NOMO-1 treated with DMSO at 0.1 percent for 48 hours (cell line): ENCODE results near the gene RAB8B.

Source experiments
- DNase-seq: peaks from one replicate; lab custom pipeline; 2025; ENCODE audit not compliant: unreplicated experiment; lab: John Stamatoyannopoulos, UW

Gene RAB8B

DNA sequence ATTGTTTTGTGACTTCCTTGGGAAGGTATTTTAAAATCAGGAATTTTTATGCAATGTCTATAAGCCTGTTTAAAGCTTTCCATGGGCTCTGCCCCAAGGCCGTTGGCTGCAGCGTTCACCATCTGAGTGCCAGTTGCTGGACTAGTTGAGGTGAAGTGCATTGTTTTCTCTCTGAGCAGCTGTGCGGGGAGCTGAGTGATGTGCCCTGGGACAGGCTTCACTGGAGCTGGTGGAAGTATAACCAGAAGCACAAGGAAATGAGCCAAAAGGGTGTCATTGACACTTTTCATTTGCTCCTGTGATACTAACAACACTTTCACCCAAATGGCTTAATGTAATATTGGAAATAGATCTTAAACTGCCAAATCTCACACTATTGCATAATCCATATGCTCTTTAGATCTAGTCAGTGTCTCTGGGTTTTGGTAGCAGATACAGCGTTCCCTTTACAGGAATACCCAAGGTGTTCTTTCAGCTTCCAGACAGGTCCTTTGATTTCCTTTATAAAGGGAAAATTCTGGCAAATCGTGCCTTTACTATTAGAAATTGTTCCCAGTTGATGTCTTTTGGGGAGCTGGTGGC, 117.2 kb downstream of the RAB8B start:
- no peak for DNase-seq

GRCh38 chr15:63308491-63308890, 119.1 kb downstream of the RAB8B start:
- no peak for DNase-seq

DNA sequence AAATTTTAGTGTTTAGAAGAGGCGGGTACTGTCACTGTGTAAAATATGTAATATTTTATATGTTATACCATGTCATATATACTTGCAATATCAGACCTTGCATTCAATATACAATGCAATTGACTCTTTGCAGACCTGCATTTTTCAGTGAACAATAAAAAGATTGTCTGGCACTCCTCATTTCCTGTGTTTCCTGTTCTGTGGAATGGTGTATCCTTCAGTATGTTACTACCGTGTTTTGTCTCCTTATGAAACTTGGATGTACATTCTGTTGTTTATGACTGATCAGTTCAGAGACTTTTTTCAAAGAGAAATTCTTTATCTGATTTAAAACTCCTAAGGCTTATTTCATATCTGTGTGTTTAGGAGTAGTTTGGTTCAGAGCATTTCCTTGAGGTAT, 119.5 kb downstream of the RAB8B start:
- DNase-seq, result no peak

- DNase-seq, result no peak
These were observed 121.2 kb downstream of the RAB8B start for GRCh38 chr15:63310646-63311045.

DNA sequence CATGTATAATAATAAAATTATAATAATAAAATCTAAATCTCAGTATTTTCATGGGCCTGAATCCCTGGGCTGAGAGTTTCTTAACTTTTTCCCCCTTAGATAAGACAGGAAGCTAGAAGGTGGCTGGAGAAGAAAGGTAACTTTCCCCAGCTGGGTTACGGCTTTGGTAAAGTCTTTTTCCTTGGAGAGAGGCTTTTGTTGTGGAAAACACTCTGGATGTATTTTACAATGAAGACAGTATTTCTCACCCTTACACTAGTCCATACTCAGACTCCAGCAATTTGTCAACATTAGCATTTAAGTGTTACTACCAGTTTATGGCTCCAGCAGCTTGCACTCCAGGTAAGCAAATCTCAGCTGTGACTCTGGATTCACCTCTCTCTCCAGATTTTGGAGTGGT, 122.9 kb downstream of the RAB8B start:
- no peak for DNase-seq

GRCh38 chr15:63313825-63314224, 124.4 kb downstream of the RAB8B start:
- no peak for DNase-seq

DNA sequence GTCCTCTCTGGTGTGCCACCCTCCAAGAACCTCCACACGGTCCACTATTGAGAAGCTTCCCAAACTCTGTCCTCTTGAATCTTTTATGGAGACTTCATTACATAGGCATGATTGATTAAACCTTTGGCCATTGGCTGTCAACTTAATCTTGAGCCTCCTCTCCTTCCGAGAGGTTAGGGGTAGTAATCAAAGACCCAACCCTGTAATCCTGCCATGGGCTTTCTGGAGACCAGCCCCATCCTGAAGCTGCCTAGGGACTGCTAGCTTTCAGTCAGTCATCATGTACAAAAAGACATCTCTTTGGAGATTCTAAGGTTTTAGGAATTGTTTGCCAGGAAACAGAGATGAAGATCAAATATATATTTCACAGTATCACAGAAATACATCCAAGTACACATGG, 125.0 kb downstream of the RAB8B start:
- no peak for DNase-seq
